ENCODE data around the gene ZNF526. TPM values are rescaled to one million over a fixed set of nuclear protein-coding genes. Genes with fewer than 3 reads are reported as not detected.
A peak's percentile ranks its signal among the peaks of the same experiment; 100 is the strongest.

Gene ZNF526
- polyA plus RNA-seq, 6 donors from 2014 or later: 4.0 to 8.6 (median 5.1) TPM; not detected in 1

- H3K27me3 Mint-ChIP-seq: no peaks in the 10 kb centered on the region
- peak within 1 kb of the TSS; percentile 99 to 100 (median 99) for H3K27ac Mint-ChIP-seq
- peak within 1 kb of the TSS; percentile 87 to 99 (median 96) for H3K4me3 Mint-ChIP-seq
- H3K36me3 Mint-ChIP-seq: peaks cover 6 to 16% of the 10 kb centered on the region in 2 donors
- ATAC-seq (ENCODE audit: low read depth in 2 of 2) (peak; percentile 74 to 75), DNase-seq (peak; percentile 100)
- peaks cover 64 to 77% (median 67%) of the 10 kb centered on the region in 3 donors for H3K4me1 Mint-ChIP-seq
- H3K9me3 Mint-ChIP-seq: no peaks in the 10 kb centered on the region
These were observed 2.3 kb upstream of the ZNF526 start, which contains the start of gene DEDD2 for GRCh38 chr19:42217520-42218437. Gene DEDD2, minus strand, starts transcription at chr19:42217677. Its CDS starts 670 bp downstream, at chr19:42217007.

DNA sequence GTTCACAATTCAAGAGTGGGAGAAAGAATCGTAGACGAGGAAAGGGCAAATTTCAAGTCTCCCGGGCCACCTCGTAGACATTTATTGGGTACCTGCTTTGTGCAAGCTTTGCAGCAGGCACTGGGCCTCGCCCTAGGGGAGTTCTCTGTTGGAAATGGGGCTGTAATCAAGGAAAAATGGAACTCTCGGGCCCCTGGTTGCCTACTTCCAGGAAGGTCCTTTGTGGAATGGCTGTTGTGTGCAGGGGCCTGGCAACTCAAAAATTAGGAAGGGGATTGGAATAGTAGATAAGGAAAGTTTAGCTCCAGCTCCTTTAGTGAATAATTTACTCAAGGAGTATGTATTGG lies 612 bp downstream of the ZNF526 start:
- H3K27me3 Mint-ChIP-seq: no peaks in the 10 kb centered on the region
- H3K4me1 Mint-ChIP-seq: peaks cover 46 to 57% (median 48%) of the 10 kb centered on the region in 3 donors
- no peak for DNase-seq
- H3K36me3 Mint-ChIP-seq: peaks cover 0 to 12% of the 10 kb centered on the region in 2 donors
- peak overlapping the region in 5 of 6 donors; percentile 72 to 99 (median 93) for H3K27ac Mint-ChIP-seq
- peak overlapping the region; percentile 93 to 100 (median 99) for H3K4me3 Mint-ChIP-seq
- no peak for ATAC-seq (ENCODE audit: low read depth in 2 of 2)
- H3K9me3 Mint-ChIP-seq: no peaks in the 10 kb centered on the region

DNA sequence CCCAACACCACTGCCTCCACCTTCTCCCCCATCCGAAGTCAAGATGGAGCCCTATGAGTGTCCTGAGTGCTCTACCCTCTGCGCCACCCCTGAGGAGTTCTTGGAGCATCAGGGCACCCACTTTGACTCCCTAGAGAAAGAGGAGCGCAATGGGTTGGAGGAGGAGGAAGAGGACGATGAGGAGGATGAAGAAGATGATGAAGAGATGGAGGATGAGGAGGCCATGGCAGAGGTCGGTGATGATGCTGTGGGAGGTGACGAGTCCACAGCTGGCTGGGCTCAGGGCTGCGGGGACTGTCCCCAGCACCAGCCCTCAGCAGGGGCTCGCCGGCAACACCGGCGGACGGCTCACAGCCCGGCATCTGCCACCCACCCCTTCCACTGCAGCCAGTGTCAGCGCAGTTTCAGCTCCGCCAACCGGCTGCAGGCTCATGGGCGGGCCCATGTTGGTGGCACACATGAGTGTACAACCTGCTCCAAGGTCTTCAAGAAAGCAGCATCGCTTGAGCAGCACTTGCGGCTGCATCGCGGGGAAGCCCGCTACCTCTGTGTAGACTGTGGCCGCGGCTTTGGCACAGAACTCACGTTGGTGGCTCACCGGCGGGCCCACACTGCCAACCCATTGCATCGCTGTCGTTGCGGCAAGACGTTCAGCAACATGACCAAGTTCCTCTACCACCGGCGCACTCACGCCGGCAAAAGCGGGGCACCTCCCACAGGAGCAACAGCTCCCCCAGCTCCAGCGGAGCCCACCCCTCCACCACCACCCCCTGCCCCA lies 5.0 kb downstream of the ZNF526 start:
- Mint-ChIP-seq H3K4me3 (no peak overlapping the region), H3K27ac (no peak overlapping the region), H3K27me3 (no peaks in the 10 kb centered on the region), H3K36me3 (peaks cover 0 to 8% of the 10 kb centered on the region in 2 donors), H3K9me3 (no peaks in the 10 kb centered on the region), H3K4me1 (peaks cover 19 to 46% (median 44%) of the 10 kb centered on the region in 3 donors)
- no peak for DNase-seq
- no peak for ATAC-seq (ENCODE audit: low read depth in 2 of 2)

DNA sequence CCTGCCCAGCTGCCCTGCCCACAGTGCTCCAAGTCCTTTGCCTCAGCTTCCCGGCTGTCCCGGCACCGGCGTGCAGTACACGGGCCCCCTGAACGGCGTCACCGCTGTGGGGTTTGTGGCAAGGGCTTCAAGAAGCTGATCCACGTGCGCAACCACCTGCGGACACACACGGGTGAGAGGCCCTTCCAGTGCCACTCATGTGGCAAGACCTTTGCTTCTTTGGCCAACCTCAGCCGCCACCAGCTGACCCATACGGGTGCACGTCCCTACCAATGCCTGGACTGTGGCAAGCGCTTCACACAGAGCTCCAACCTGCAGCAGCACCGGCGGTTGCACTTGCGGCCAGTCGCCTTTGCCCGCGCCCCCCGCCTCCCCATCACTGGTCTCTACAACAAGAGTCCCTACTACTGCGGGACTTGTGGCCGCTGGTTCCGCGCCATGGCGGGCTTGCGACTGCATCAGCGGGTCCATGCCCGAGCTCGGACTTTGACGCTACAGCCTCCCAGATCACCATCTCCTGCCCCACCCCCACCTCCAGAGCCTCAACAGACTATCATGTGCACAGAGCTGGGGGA lies 5.7 kb downstream of the ZNF526 start:
- no peaks in the 10 kb centered on the region for H3K9me3 Mint-ChIP-seq
- peak overlapping the region in 1 of 6 donors; percentile 38 for H3K27ac Mint-ChIP-seq
- DNase-seq: no peak
- no peaks in the 10 kb centered on the region for H3K27me3 Mint-ChIP-seq
- ATAC-seq (ENCODE audit: low read depth in 2 of 2): no peak
- peaks cover 0 to 8% of the 10 kb centered on the region in 2 donors for H3K36me3 Mint-ChIP-seq
- no peak overlapping the region for H3K4me3 Mint-ChIP-seq
- peaks cover 14 to 39% (median 38%) of the 10 kb centered on the region in 3 donors for H3K4me1 Mint-ChIP-seq

DNA sequence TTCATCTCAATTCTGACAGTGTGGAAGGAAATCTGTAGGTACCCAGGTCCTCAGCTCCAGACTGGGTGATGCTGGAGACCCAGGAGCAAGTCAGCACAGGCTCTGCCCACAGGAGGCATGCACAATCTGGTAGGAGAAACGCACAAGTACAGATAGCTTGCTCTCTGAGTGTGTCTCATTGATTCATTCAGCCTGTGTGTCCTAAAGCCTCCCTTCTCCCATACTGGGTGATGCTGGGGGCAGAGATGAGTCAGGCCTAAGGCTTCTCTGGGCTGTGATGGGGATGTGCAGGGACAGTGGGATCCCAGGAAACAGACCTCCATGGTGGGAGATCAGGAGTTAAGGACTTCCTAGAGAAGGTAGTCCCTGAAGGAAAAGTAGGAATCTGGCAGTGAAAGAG lies 6.8 kb downstream of the ZNF526 start:
- Mint-ChIP-seq H3K27ac (peak overlapping the region in 2 of 6 donors; percentile 15 to 94), H3K4me1 (peaks cover 12 to 41% (median 35%) of the 10 kb centered on the region in 3 donors), H3K4me3 (peak overlapping the region in 2 of 8 donors; percentile 15 to 37), H3K36me3 (peaks cover 0 to 8% of the 10 kb centered on the region in 2 donors), H3K9me3 (no peaks in the 10 kb centered on the region), H3K27me3 (no peaks in the 10 kb centered on the region)
- DNase-seq: no peak
- ATAC-seq (ENCODE audit: low read depth in 2 of 2): no peak

GRCh38 chr19:42228641-42229040 lies 8.5 kb downstream of the ZNF526 start:
- Mint-ChIP-seq H3K27me3 (no peaks in the 10 kb centered on the region), H3K36me3 (peaks cover 0 to 11% of the 10 kb centered on the region in 2 donors), H3K4me3 (no peak overlapping the region), H3K9me3 (no peaks in the 10 kb centered on the region), H3K4me1 (peaks cover 4 to 38% (median 27%) of the 10 kb centered on the region in 3 donors), H3K27ac (peak overlapping the region in 1 of 6 donors; percentile 50)
- DNase-seq: no peak
- no peak for ATAC-seq (ENCODE audit: low read depth in 2 of 2)

- Mint-ChIP-seq H3K4me1 (peaks cover 4 to 37% (median 32%) of the 10 kb centered on the region in 3 donors), H3K36me3 (peaks cover 0 to 15% of the 10 kb centered on the region in 2 donors), H3K27ac (peak overlapping the region in 4 of 6 donors; percentile 9 to 79 (median 49)), H3K27me3 (no peaks in the 10 kb centered on the region), H3K9me3 (no peaks in the 10 kb centered on the region), H3K4me3 (no peak overlapping the region)
- ATAC-seq (ENCODE audit: low read depth in 2 of 2) (no peak), DNase-seq (no peak)
These were observed 9.3 kb downstream of the ZNF526 start for GRCh38 chr19:42229301-42229854.

GRCh38 chr19:42229855-42230351 lies 9.8 kb downstream of the ZNF526 start:
- H3K4me3 Mint-ChIP-seq: no peak overlapping the region
- no peaks in the 10 kb centered on the region for H3K9me3 Mint-ChIP-seq
- DNase-seq (no peak), ATAC-seq (ENCODE audit: low read depth in 2 of 2) (no peak)
- H3K4me1 Mint-ChIP-seq: peaks cover 2 to 36% (median 32%) of the 10 kb centered on the region in 3 donors
- peak overlapping the region in 3 of 6 donors; percentile 30 to 79 (median 62) for H3K27ac Mint-ChIP-seq
- peaks cover 0 to 11% of the 10 kb centered on the region in 2 donors for H3K36me3 Mint-ChIP-seq
- H3K27me3 Mint-ChIP-seq: no peaks in the 10 kb centered on the region

GRCh38 chr19:42230571-42230970 lies 10.5 kb downstream of the ZNF526 start:
- Mint-ChIP-seq H3K36me3 (peaks cover 0 to 7% of the 10 kb centered on the region in 2 donors), H3K27me3 (no peaks in the 10 kb centered on the region), H3K4me3 (no peak overlapping the region), H3K4me1 (peaks cover 6 to 38% (median 36%) of the 10 kb centered on the region in 3 donors), H3K9me3 (no peaks in the 10 kb centered on the region), H3K27ac (peak overlapping the region in 1 of 6 donors; percentile 33)
- DNase-seq (no peak), ATAC-seq (ENCODE audit: low read depth in 2 of 2) (no peak)

GRCh38 chr19:42232435-42232834 lies 12.3 kb downstream of the ZNF526 start:
- Mint-ChIP-seq H3K4me1 (peaks cover 11 to 41% (median 34%) of the 10 kb centered on the region in 3 donors), H3K27me3 (no peaks in the 10 kb centered on the region), H3K4me3 (no peak overlapping the region), H3K9me3 (no peaks in the 10 kb centered on the region), H3K27ac (peak overlapping the region in 2 of 6 donors; percentile 42 to 62), H3K36me3 (peaks cover 0 to 7% of the 10 kb centered on the region in 2 donors)
- DNase-seq (no peak), ATAC-seq (ENCODE audit: low read depth in 2 of 2) (no peak)

DNA sequence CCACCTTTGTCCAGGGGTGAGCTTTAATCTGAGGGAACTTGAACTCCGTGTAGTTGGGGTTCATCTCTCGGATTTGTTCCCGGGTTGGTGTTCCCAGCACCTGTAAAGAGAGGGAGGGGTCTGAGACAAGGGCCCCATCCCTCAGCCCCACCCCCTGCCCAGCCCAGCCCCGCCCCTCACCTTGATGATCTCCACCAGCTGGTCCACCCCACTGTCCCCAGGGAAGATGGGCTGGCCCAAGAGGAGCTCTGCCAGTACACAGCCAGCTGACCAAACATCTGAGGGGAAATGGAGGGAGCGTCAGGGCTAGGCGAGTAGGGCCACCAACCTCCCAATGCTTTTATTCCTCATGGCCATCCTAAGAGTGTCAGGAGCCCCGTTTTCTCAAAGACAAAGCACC lies 13.0 kb downstream of the ZNF526 start:
- ATAC-seq (ENCODE audit: low read depth in 2 of 2) (no peak), DNase-seq (no peak)
- no peaks in the 10 kb centered on the region for H3K9me3 Mint-ChIP-seq
- H3K36me3 Mint-ChIP-seq: peaks cover 0 to 7% of the 10 kb centered on the region in 2 donors
- no peaks in the 10 kb centered on the region for H3K27me3 Mint-ChIP-seq
- H3K4me3 Mint-ChIP-seq: no peak overlapping the region
- H3K4me1 Mint-ChIP-seq: peaks cover 11 to 41% (median 31%) of the 10 kb centered on the region in 3 donors
- peak overlapping the region in 2 of 6 donors; percentile 60 to 91 for H3K27ac Mint-ChIP-seq

DNA sequence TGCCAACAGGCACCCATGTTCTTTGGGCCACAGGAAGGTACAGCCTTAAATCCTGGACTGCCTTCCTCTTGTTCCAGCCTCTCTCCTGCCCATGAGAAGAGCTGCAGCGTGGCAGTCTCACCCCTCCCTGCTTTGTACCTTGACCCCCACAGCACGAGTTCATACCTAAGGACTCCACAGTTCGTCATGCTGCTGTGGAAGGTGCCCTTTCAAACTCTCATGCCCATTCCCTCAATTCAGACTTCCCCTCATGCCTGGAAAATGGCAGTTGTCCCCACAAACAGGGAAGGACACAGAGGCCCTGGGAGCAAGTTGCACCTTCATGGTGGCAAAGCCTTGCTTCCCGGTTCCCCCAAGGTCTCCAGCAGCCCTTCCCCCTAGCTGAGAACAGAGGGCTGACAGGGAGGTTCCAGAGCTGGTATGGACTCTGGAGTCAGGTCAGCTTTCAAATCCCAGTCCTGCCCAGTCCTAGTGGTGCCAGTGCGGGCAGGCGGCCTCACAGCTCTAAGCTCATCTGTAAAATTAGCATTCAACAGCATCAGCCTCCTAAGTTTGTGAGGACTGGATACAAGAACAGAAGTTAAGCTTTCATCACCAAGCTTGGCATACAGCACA lies 13.7 kb downstream of the ZNF526 start:
- Mint-ChIP-seq H3K27ac (peak overlapping the region in 3 of 6 donors; percentile 21 to 91 (median 60)), H3K4me1 (peaks cover 11 to 36% (median 29%) of the 10 kb centered on the region in 3 donors), H3K36me3 (peaks cover 0 to 7% of the 10 kb centered on the region in 2 donors), H3K27me3 (no peaks in the 10 kb centered on the region), H3K9me3 (no peaks in the 10 kb centered on the region), H3K4me3 (peak overlapping the region in 1 of 8 donors; percentile 0)
- DNase-seq: no peak
- no peak for ATAC-seq (ENCODE audit: low read depth in 2 of 2)
